ENCODE results near the gene AKNA. TPM values are rescaled to one million over a fixed set of nuclear protein-coding genes. Genes with fewer than 3 reads are reported as not detected.

Gene AKNA
- total and polyA plus RNA-seq, 2 of the 8 experiments (the other 6 are each of a cell fraction or from before 2014, with no cell fraction given) = 21.0 to 27.4 TPM

GRCh38 chr9:114290561-114290986 is 97.2 kb downstream of the AKNA start (continued):
- no peak for TF ChIP-seq MAX (IDR thresholded peaks at IDR 0.05)
- TF ChIP-seq SIX5 (IDR thresholded peaks at IDR 0.05; ENCODE audit: low read depth, low read length) = no peak
- TF ChIP-seq SAP30 (IDR thresholded peaks at IDR 0.05; ENCODE audit: insufficient read depth, insufficient replicate concordance, low read length) = no peak
- no peak for TF ChIP-seq CTBP2 (IDR thresholded peaks at IDR 0.05; ENCODE audit: borderline replicate concordance, insufficient read depth, insufficient read length, low read length)
- no peak for TF ChIP-seq BCL11A (IDR thresholded peaks at IDR 0.05; ENCODE audit: low read depth in 2 of 2, low read length in 2 of 2)
- no peak for TF ChIP-seq TCF12 (IDR thresholded peaks at IDR 0.05; ENCODE audit: low read depth, low read length)
- no peak for TF ChIP-seq CHD2 (IDR thresholded peaks at IDR 0.05; ENCODE audit: low read length)
